ENCODE results near the gene MAN1A1. TPM values are rescaled to one million over a fixed set of nuclear protein-coding genes. Genes with fewer than 3 reads are reported as not detected.

MAN1A1 gene
- total RNA-seq, 1 donor from 2014 or later, result 19.7 TPM

DNA sequence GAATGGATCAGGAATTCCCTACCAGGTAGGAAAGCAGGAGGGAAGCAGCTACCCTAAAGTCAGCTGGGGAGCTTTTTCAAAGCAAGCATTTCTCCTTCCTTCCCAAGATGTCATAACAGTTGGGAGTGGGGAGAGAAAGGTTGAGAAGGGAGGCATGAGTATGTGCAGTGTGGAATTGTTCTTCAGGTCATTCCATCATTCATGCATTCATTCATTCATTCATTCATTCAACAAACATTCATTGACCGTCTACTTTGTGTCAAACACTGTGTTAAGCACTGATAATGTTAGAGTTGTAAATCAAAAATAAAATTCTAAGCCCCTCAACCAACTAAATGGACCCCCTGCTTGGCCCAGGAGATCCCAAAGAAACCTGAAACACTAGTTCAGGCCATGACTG lies 221.9 kb downstream of the MAN1A1 start:
- no peaks in the 10 kb centered on the region for H3K9me3 ChIP-seq (replicated peaks)
- H3K4me3 ChIP-seq, result no peak overlapping the region
- TF ChIP-seq, protein P1, sequence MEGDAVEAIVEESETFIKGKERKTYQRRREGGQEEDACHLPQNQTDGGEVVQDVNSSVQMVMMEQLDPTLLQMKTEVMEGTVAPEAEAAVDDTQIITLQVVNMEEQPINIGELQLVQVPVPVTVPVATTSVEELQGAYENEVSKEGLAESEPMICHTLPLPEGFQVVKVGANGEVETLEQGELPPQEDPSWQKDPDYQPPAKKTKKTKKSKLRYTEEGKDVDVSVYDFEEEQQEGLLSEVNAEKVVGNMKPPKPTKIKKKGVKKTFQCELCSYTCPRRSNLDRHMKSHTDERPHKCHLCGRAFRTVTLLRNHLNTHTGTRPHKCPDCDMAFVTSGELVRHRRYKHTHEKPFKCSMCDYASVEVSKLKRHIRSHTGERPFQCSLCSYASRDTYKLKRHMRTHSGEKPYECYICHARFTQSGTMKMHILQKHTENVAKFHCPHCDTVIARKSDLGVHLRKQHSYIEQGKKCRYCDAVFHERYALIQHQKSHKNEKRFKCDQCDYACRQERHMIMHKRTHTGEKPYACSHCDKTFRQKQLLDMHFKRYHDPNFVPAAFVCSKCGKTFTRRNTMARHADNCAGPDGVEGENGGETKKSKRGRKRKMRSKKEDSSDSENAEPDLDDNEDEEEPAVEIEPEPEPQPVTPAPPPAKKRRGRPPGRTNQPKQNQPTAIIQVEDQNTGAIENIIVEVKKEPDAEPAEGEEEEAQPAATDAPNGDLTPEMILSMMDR (IDR thresholded peaks at IDR 0.05; ENCODE audit: borderline replicate concordance), result no peak
- H3K36me3 ChIP-seq, result no peaks in the 10 kb centered on the region
- intact Hi-C loops (cut with micrococcal nuclease), result no loop called here
- H3K27ac ChIP-seq (replicated peaks), result no peak overlapping the region
- H3K27me3 ChIP-seq (ENCODE audit: low read depth), result no peaks in the 10 kb centered on the region
- peaks cover 8% of the 10 kb centered on the region for H3K4me1 ChIP-seq
- DNase-seq, result no peak

Measured in left ventricle myocardium inferior (tissue), 1 donor.